RKO (cell line): Measurements from ENCODE around the gene TMEM100.
"Not testable (repeated sequence)": the region's sequence is repeated elsewhere in the genome, so short reads cannot be mapped to it uniquely, and the experiment has no call there.

ENCODE experiments used
- DNase-seq: peaks from one replicate; pipeline ENCODE4 v3.0.0-alpha.2; 2016; ENCODE audit warnings: low spot score

TMEM100 gene

DNA sequence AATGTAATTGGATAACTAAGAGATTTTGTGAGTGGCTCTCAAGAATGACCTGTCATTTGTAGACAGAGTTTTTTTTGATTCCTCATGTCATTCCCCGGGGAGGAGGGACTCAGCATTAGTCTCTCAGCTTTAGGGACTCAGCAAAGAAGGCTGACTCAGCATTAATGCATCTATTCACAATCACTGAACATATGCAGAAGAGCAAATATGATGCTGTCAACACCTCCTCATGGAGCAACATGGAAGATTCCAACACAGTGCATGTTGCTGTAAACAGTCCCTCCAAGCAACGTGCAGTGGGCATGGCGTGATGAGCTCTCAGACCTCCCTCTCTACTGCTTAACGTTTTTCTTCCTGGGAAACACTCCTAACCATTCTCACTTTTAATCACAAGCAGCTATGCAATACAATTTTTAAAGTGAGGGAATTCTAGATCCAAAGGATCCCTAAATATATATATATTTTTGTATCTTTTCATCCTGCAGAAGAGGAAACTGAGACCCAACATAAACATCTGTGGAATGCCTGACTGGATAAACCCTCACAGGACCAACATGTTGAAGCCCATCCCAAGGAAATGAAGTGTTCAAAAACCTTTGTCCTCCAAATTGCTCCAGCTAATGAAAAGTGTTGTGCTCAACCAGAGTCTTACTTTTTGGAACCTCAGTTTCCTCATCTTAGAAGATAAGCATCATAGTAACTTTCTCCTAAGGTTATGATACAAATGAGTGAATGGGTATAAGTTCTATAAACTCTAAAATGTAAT lies 38.9 kb downstream of the TMEM100 start:
- no peak for DNase-seq

GRCh38 chr17:55681342-55681700 lies 41.3 kb downstream of the TMEM100 start:
- DNase-seq = no peak

- DNase-seq = no peak
Observed at GRCh38 chr17:55680686-55681341, 41.9 kb downstream of the TMEM100 start.

GRCh38 chr17:55677446-55677845 lies 45.2 kb downstream of the TMEM100 start:
- DNase-seq = no peak

DNA sequence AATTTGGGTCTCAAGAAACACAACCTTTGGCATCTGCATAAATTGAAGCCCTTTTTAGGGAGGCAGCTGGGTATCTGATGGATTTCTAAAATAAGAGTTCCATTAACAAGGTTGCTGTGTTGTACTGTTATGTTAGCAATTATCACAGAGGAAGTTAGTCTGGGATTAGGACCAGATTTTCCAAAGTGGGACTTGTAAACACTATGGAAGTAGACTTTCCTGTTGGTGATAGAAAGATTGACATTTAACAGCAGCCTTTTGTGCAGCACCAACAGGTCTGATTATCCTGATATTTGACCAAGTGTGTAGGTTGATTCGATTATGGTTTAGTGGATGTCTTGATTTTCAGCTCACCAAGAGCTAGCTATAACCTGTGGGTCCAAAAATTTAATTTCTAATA lies 46.4 kb downstream of the TMEM100 start:
- no peak for DNase-seq

GRCh38 chr17:55673743-55674506 lies 48.7 kb downstream of the TMEM100 start:
- DNase-seq = peak; percentile 15

DNA sequence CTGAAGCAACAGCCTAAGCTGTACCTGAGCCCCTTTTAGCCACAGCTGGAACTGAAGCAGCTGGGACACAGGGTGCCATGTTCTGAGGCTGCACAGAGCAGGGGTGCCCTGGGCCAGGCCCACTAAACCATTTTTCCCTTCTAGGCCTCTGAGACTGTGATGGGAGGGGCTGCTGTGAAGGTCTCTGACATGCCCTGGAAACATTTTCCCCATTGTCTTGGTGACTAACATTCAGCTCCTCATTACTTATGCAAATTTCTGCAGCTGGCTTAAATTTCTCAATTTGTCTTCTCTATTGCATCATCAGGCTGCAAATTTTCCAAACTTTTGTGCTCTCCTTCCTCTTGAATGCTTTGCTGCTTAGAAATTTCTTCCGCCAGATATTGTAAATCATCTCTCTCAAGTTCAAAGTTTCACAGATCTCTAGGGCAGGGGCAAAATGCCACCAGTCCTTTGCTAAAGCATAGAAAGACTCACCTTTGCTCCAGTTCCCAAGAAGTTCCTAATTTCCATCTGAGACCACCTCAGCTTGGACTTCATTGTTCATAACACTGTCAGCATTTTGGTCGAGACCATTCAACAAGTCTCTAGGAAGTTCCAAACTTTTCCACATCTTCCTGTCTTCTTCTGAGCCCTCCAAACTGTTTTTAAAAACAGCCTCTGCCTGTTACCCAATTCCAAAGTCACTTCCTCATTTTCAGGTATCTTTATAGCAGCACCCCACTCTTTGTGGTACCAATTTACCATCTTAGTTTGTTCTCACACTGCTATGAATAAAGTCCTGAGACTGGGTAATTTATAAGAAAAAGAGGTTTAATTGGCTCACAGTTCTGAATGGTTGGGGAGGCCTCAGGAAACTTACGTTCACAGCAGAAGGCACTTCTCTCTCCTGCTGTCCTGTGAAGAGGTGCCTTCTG lies 49.8 kb downstream of the TMEM100 start:
- DNase-seq = no peak

DNA sequence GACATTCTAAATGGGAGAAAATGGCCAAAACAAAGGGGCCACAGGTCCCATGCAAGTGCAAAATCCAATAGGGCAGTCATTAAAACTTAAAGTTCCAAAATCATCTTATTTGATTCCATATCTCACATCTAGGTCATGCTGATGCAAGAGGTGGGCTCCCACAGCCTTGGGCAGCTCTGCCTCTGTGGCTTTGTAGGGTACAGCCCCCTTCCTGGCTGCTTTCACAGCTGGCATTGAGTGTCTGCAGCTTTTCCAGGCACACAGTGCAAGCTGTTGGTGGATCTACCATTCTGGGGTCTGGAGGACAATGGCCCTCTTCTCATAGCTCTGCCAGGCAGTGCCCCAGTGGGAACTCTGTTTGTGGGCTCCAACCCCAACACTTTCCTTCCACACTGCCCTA lies 50.7 kb downstream of the TMEM100 start:
- DNase-seq = not testable (repeated sequence)
